IMR-90 (cell line): ENCODE measurements around the gene GABPB1. TPM values are rescaled to one million over a fixed set of nuclear protein-coding genes. Genes with fewer than 3 reads are reported as not detected.

Experiments used
- ATAC-seq: fragments of 200-7000 bp; cut with Tn5 transposase; 2 replicates; pipeline ENCODE4 v1.9.1; 2020; ENCODE audit warnings: low read depth, mild to moderate bottlenecking, moderate library complexity
- BruUV-seq: library from RNA; stranded (reverse); fragments of 400-500 nt; replicated peaks from 2 replicates; lab custom pipeline; 2021; lab: Mats Ljungman, UMichigan
- CTCF ChIA-PET: fragments of 300-600 bp; formaldehyde crosslinking; extraction: SDS; loops from one replicate; lab custom pipeline; 2021; ENCODE audit warnings: antibody characterized with exemption; lab: Yijun Ruan, JAX
- POLR2A ChIA-PET: fragments of 300-600 bp; sonication (Branson Sonifier 250); formaldehyde crosslinking; loops from one replicate; lab custom pipeline; 2022; ENCODE audit warnings: antibody characterized with exemption; ENCODE audit not compliant: unreplicated experiment; lab: Charles Lee
- DNase-seq: peaks from one replicate; pipeline ENCODE4 v3.0.0; 2013
- H2AFZ ChIP-seq: replicated peaks from 2 replicates; pipeline ENCODE3; 2013; ENCODE audit warnings: low read length, mild to moderate bottlenecking; ENCODE audit not compliant: poor library complexity
- H2AK5ac ChIP-seq: 2 replicates; pipeline ENCODE4 v1.6.1; 2013; ENCODE audit warnings: low read depth, low read length, inconsistent platforms
- H2AK9ac ChIP-seq: replicated peaks from 2 replicates; pipeline ENCODE3; 2013; ENCODE audit warnings: mild to moderate bottlenecking, low read depth, low read length, moderate library complexity; ENCODE audit not compliant: poor library complexity
- H2BK120ac ChIP-seq: 2 replicates; pipeline ENCODE4 v1.6.1; 2013; ENCODE audit warnings: low read depth, low read length, inconsistent platforms
- H2BK15ac ChIP-seq: 3 replicates; pipeline ENCODE4 v1.6.1; 2013; ENCODE audit warnings: low read depth, low read length, inconsistent platforms
- H2BK20ac ChIP-seq: 2 replicates; pipeline ENCODE4 v1.6.1; 2013; ENCODE audit warnings: low read depth, mild to moderate bottlenecking, inconsistent platforms, low read length, moderate library complexity
- H2BK5ac ChIP-seq: 2 replicates; pipeline ENCODE4 v1.6.1; 2013; ENCODE audit warnings: mild to moderate bottlenecking, low read depth, low read length, inconsistent platforms; ENCODE audit not compliant: poor library complexity, severe bottlenecking
- H3K14ac ChIP-seq: replicated peaks from 2 replicates; pipeline ENCODE4 v1.6.1; 2013; ENCODE audit warnings: low read depth, low read length, inconsistent platforms
- H3K18ac ChIP-seq: 2 replicates; pipeline ENCODE4 v1.6.1; 2013; ENCODE audit warnings: low read depth, low read length, control low read depth
- H3K23ac ChIP-seq: 2 replicates; pipeline ENCODE4 v1.6.1; 2013; ENCODE audit warnings: low read depth, low read length, inconsistent platforms
- H3K27ac ChIP-seq: 2 replicates; pipeline ENCODE4 v1.5.1; 2013; ENCODE audit warnings: mild to moderate bottlenecking, control low read depth, low read length; ENCODE audit not compliant: insufficient read depth
- H3K27me3 ChIP-seq: 2 replicates; pipeline ENCODE4 v1.6.1; 2013; ENCODE audit warnings: low read length; ENCODE audit not compliant: control insufficient read depth, insufficient read depth
- H3K36me3 ChIP-seq: 2 replicates; pipeline ENCODE4 v1.6.1; 2013; ENCODE audit warnings: low read length, mixed read lengths; ENCODE audit not compliant: control insufficient read depth, insufficient read depth
- H3K4ac ChIP-seq: 2 replicates; pipeline ENCODE4 v1.6.1; 2013; ENCODE audit warnings: low read depth, low read length, inconsistent platforms
- H3K4me1 ChIP-seq: 2 replicates; pipeline ENCODE4 v1.6.1; 2013; ENCODE audit warnings: low read length, mixed read lengths; ENCODE audit not compliant: control insufficient read depth, insufficient read depth
- H3K4me2 ChIP-seq: 2 replicates; pipeline ENCODE4 v1.6.1; 2013; ENCODE audit warnings: low read depth, mild to moderate bottlenecking, control low read depth, low read length, moderate library complexity
- H3K4me3 ChIP-seq: 2 replicates; pipeline ENCODE4 v1.5.1; 2013; ENCODE audit warnings: low read depth, mild to moderate bottlenecking, control low read depth, low read length, moderate library complexity; ENCODE audit not compliant: insufficient read depth
- H3K56ac ChIP-seq: 2 replicates; pipeline ENCODE4 v1.6.1; 2013; ENCODE audit warnings: low read length, inconsistent platforms; ENCODE audit not compliant: insufficient read depth; ENCODE audit errors: extremely low read depth
- H3K79me1 ChIP-seq, 2 experiments: 2 replicates each; pipeline ENCODE4 v1.6.1; 2013; ENCODE audit warnings: low read length in 2 of 2, inconsistent platforms in 1 of 2, low read depth in 1 of 2
- H3K9ac ChIP-seq: 2 replicates; pipeline ENCODE4 v1.6.1; 2013; ENCODE audit warnings: low read depth, low read length, control low read depth
- H3K9me1 ChIP-seq: 2 replicates; pipeline ENCODE4 v1.6.1; 2013; ENCODE audit warnings: low read length, inconsistent platforms; ENCODE audit not compliant: insufficient read depth
- H3K9me3 ChIP-seq: 2 replicates; pipeline ENCODE4 v1.6.1; 2013; ENCODE audit warnings: low read length; ENCODE audit not compliant: control insufficient read depth, insufficient read depth
- H4K20me1 ChIP-seq: 2 replicates; pipeline ENCODE4 v1.6.1; 2013; ENCODE audit warnings: low read length, inconsistent platforms; ENCODE audit not compliant: insufficient read depth
- H4K5ac ChIP-seq: 2 replicates; pipeline ENCODE4 v1.6.1; 2013; ENCODE audit warnings: mild to moderate bottlenecking, low read depth, low read length, control low read depth
- H4K8ac ChIP-seq, 2 experiments: 2 replicates each; pipeline ENCODE4 v1.6.1; 2013; ENCODE audit warnings: low read depth in 2 of 2, low read length in 2 of 2, control low read depth in 1 of 2, inconsistent platforms in 1 of 2
- H4K91ac ChIP-seq: 2 replicates; pipeline ENCODE4 v1.6.1; 2013; ENCODE audit warnings: low read depth, low read length, inconsistent platforms; ENCODE audit not compliant: insufficient read depth
- BHLHE40 ChIP-seq: fragments of 150-350 bp; IDR thresholded peaks from 2 replicates; pipeline ENCODE4 v1.6.1; 2016; ENCODE audit warnings: mild to moderate bottlenecking, low read depth, low read length
- CEBPB ChIP-seq: IDR thresholded peaks from 2 replicates; pipeline ENCODE4 v1.6.1; 2012; ENCODE audit warnings: low read depth, low read length, improper control_type of control experiment
- CHD1 ChIP-seq: IDR thresholded peaks from 2 replicates; pipeline ENCODE4 v1.6.1; 2012; ENCODE audit warnings: low read depth, low read length, improper control_type of control experiment
- CTCF ChIP-seq: conservative IDR thresholded peaks from 2 replicates; pipeline ENCODE4 v1.5.1; 2012; ENCODE audit warnings: mild to moderate bottlenecking, low read depth, low read length, improper control_type of control experiment
- ELK1 ChIP-seq: fragments of 150-350 bp; IDR thresholded peaks from 2 replicates; pipeline ENCODE4 v1.6.1; 2016; ENCODE audit warnings: low read depth, mild to moderate bottlenecking, low read length, moderate library complexity, borderline replicate concordance
- FOS ChIP-seq: fragments of 150-350 bp; IDR thresholded peaks from 2 replicates; pipeline ENCODE4 v1.6.1; 2016; ENCODE audit warnings: low read depth, low read length
- MAFK ChIP-seq: IDR thresholded peaks from 2 replicates; pipeline ENCODE4 v1.6.1; 2012; ENCODE audit warnings: low read depth, low read length, improper control_type of control experiment
- MAZ ChIP-seq: IDR thresholded peaks from 2 replicates; pipeline ENCODE4 v1.6.1; 2012; ENCODE audit warnings: low read depth, mild to moderate bottlenecking, low read length, improper control_type of control experiment, moderate library complexity, borderline replicate concordance
- MXI1 ChIP-seq: IDR thresholded peaks from 2 replicates; pipeline ENCODE4 v1.6.1; 2012; ENCODE audit warnings: low read depth, mild to moderate bottlenecking, low read length, moderate library complexity, borderline replicate concordance
- NFE2L2 ChIP-seq: fragments of 150-350 bp; IDR thresholded peaks from 2 replicates; pipeline ENCODE4 v1.6.1; 2016; ENCODE audit warnings: low read depth, mild to moderate bottlenecking, low read length
- POLR2A ChIP-seq: IDR thresholded peaks from 2 replicates; pipeline ENCODE4 v1.6.1; 2012; ENCODE audit warnings: mild to moderate bottlenecking, low read depth, low read length
- RAD21 ChIP-seq: IDR thresholded peaks from 2 replicates; pipeline ENCODE4 v1.6.1; 2012; ENCODE audit warnings: low read length, improper control_type of control experiment
- RCOR1 ChIP-seq: IDR thresholded peaks from 2 replicates; pipeline ENCODE4 v1.6.1; 2012; ENCODE audit warnings: mild to moderate bottlenecking, low read length, improper control_type of control experiment; ENCODE audit not compliant: insufficient replicate concordance
- RFX5 ChIP-seq: IDR thresholded peaks from 2 replicates; pipeline ENCODE4 v1.8.0; 2012; ENCODE audit warnings: low read depth, mild to moderate bottlenecking, low read length, moderate library complexity
- SMC3 ChIP-seq: fragments of 150-350 bp; IDR thresholded peaks from 2 replicates; pipeline ENCODE4 v1.6.1; 2016; ENCODE audit warnings: low read depth, mild to moderate bottlenecking, antibody characterized with exemption, low read length, moderate library complexity
- USF2 ChIP-seq: fragments of 150-350 bp; IDR thresholded peaks from 2 replicates; pipeline ENCODE4 v1.6.1; 2017; ENCODE audit warnings: mild to moderate bottlenecking, antibody characterized with exemption, low read length, low read depth
- WGBS, 2 experiments: methylation state at CpG; one replicate each; pipeline versions ENCODE4 v1.1.5 to v1.1.7; 2013; ENCODE audit warnings: missing lambda C conversion rate in 2 of 2; ENCODE audit not compliant: insufficient read length in 1 of 2; ENCODE audit errors: extremely low coverage in 2 of 2; 5-methylcytosine and 5-hydroxymethylcytosine counted together
- dilution Hi-C: fragments of 300-500 bp; cut with HindIII; formaldehyde crosslinking; loops from one replicate; pipeline ENCODE4 v1.14.3; 2018; ENCODE audit warnings: low sequenced_read_pairs; ENCODE audit not compliant: unreplicated experiment
- in situ Hi-C: fragments of 300-500 bp; cut with MboI; formaldehyde crosslinking; loops from 3 replicates; pipeline ENCODE4 v1.14.3; 2019; ENCODE audit warnings: low sequenced_read_pairs, inconsistent platforms, mixed read lengths
- intact Hi-C: fragments of 100-400 bp; cut with micrococcal nuclease; formaldehyde crosslinking; loops from 2 replicates; pipeline ENCODE4 v1.10.0; 2022
- polyA plus RNA-seq, 3 experiments: library from polyadenylated mRNA; depleted of rRNA; stranded (reverse); fragments of >200 nt; gene quantifications; 2 replicates each; pipeline ENCODE4 v1.2.3, GENCODE V29; 2012; ENCODE audit warnings: low replicate concordance in 1 of 3
- total RNA-seq: library from RNA; depleted of rRNA; stranded (reverse); fragments of >200 nt; gene quantifications from 2 replicates; pipeline ENCODE4 v1.2.3, GENCODE V29; 2012

Gene GABPB1
- total and polyA plus RNA-seq, 2 of the 4 experiments (the other 2 are of a cell fraction), result 26.3 to 89.3 TPM

GRCh38 chr15:50355980-50356379 lies 982 bp upstream of the GABPB1 start:
- peak overlapping the region; percentile 74 for H3K4me2 ChIP-seq
- H2BK5ac ChIP-seq, result peak overlapping the region; percentile 85
- peaks cover 3% of the 10 kb centered on the region; the same call in 1 of the 2 replicates for H3K36me3 ChIP-seq
- no peak overlapping the region for H2BK120ac ChIP-seq
- ChIA-PET CTCF (no interaction called here), POLR2A (interaction anchor here (0.8 kb wide), 1 partner anchor 17 kb away, joined by 3 read pairs; no protein-coding TSS in a partner anchor)
- WGBS, 2 experiments, result no CpG with 5 or more reads among the region's 2 CpGs
- H4K91ac ChIP-seq, result peak overlapping the region; percentile 94
- ATAC-seq (no peak), DNase-seq (no peak)
- H4K8ac ChIP-seq, result peak overlapping the region; percentile 93 to 96
- H3K27me3 ChIP-seq, result no peaks in the 10 kb centered on the region
- H3K4me1 ChIP-seq, result no peaks in the 10 kb centered on the region; the same call in 1 of the 2 replicates
- peak overlapping the region; percentile 30; the same call in 1 of the 2 replicates for H4K5ac ChIP-seq
- TF ChIP-seq BHLHE40 (no peak), CHD1 (no peak), ELK1 (no peak), FOS (no peak), MXI1 (no peak), MAZ (no peak), CTCF (no peak), NFE2L2 (no peak), MAFK (no peak), USF2 (no peak), SMC3 (no peak), RAD21 (no peak), RCOR1 (no peak), POLR2A (no peak), RFX5 (no peak), CEBPB (no peak)
- H3K27ac ChIP-seq, result peak overlapping the region; percentile 37
- H2BK20ac ChIP-seq, result no peak overlapping the region
- BruUV-seq, result no TSS peak
- H3K9me3 ChIP-seq, result no peaks in the 10 kb centered on the region
- peak overlapping the region; percentile 88 for H3K9ac ChIP-seq
- peak overlapping the region; percentile 99; the same call in 1 of the 2 replicates for H3K4ac ChIP-seq
- no peak overlapping the region; the same call in 1 of the 2 replicates for H3K18ac ChIP-seq
- intact Hi-C loops (loop anchor here (5.0 to 10.0 kb wide), 3 partner anchors 96 to 1519 kb away; partner anchors contain the start of gene AP4E1), in situ Hi-C loops (no loop called here), dilution Hi-C loops (no loop called here)
- peak overlapping the region; percentile 100 for H3K14ac ChIP-seq
- H3K23ac ChIP-seq, result peak overlapping the region; percentile 99; the same call in 1 of the 2 replicates
- H3K9me1 ChIP-seq, result peaks cover 11% of the 10 kb centered on the region
- H3K56ac ChIP-seq, result peak overlapping the region; percentile 98
- H2BK15ac ChIP-seq, result no peak overlapping the region
- no peak overlapping the region for H2AFZ ChIP-seq
- peaks cover 21% of the 10 kb centered on the region; the same call in 1 of the 2 replicates for H4K20me1 ChIP-seq
- H2AK5ac ChIP-seq, result peak overlapping the region; percentile 99
- H3K79me1 ChIP-seq, result peaks cover 19 to 45% of the 10 kb centered on the region in 2 experiments
- peak overlapping the region; percentile 56 for H2AK9ac ChIP-seq
- peak overlapping the region; percentile 60 for H3K4me3 ChIP-seq
